ENCODE results near the gene MS4A8. TPM values are rescaled to one million over a fixed set of nuclear protein-coding genes. Genes with fewer than 3 reads are reported as not detected.
"Not testable (repeated sequence)": the region's sequence is repeated elsewhere in the genome, so short reads cannot be mapped to it uniquely, and the experiment has no call there.

The MS4A8 gene
- total and polyA plus RNA-seq, 2 of the 13 experiments (the other 11 are each of a cell fraction or from before 2014, with no cell fraction given) = not detected

DNA sequence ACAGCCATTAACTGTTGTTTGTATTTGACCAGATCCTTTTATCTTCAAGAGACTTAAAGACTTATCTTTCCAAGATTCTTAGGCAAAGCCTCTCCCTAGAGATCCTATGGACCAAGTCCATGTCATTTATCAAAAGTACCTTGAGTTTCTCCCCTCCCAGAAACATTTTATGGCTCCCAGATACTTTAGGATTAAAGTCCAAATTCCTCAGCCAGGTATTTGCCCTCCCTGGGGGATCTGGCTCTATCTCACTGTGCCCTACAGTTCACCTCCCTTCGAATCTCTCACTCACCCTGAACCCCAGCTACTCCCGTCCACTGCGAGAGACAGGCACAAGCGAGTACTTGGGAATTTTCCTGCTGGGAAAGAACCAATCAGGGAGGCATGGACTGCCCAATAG, 11.9 kb downstream of the MS4A8 start:
- H3K9ac ChIP-seq (ENCODE audit: insufficient read depth, low read depth, low read length) = no peak overlapping the region
- H4K20me1 ChIP-seq (ENCODE audit: insufficient read depth, low read length) = no peaks in the 10 kb centered on the region
- H3K4me3 ChIP-seq (replicated peaks in 1 of 3; ENCODE audit: insufficient read depth in 1 of 3, low read depth in 2 of 3, low read length in 3 of 3) = no peak overlapping the region
- no TSS peak for BruUV-seq (replicated peaks)
- TF ChIP-seq, protein P1, sequence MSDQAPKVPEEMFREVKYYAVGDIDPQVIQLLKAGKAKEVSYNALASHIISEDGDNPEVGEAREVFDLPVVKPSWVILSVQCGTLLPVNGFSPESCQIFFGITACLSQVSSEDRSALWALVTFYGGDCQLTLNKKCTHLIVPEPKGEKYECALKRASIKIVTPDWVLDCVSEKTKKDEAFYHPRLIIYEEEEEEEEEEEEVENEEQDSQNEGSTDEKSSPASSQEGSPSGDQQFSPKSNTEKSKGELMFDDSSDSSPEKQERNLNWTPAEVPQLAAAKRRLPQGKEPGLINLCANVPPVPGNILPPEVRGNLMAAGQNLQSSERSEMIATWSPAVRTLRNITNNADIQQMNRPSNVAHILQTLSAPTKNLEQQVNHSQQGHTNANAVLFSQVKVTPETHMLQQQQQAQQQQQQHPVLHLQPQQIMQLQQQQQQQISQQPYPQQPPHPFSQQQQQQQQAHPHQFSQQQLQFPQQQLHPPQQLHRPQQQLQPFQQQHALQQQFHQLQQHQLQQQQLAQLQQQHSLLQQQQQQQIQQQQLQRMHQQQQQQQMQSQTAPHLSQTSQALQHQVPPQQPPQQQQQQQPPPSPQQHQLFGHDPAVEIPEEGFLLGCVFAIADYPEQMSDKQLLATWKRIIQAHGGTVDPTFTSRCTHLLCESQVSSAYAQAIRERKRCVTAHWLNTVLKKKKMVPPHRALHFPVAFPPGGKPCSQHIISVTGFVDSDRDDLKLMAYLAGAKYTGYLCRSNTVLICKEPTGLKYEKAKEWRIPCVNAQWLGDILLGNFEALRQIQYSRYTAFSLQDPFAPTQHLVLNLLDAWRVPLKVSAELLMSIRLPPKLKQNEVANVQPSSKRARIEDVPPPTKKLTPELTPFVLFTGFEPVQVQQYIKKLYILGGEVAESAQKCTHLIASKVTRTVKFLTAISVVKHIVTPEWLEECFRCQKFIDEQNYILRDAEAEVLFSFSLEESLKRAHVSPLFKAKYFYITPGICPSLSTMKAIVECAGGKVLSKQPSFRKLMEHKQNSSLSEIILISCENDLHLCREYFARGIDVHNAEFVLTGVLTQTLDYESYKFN (CRISPR knock-in tag; conservative IDR thresholded peaks at IDR 0.05) = no peak
- TF ChIP-seq KAT8 (CRISPR knock-in tag; IDR thresholded peaks at IDR 0.05) (no peak), GZF1 (CRISPR knock-in tag; IDR thresholded peaks at IDR 0.05) (no peak)
- TF ChIP-seq, protein P2, sequence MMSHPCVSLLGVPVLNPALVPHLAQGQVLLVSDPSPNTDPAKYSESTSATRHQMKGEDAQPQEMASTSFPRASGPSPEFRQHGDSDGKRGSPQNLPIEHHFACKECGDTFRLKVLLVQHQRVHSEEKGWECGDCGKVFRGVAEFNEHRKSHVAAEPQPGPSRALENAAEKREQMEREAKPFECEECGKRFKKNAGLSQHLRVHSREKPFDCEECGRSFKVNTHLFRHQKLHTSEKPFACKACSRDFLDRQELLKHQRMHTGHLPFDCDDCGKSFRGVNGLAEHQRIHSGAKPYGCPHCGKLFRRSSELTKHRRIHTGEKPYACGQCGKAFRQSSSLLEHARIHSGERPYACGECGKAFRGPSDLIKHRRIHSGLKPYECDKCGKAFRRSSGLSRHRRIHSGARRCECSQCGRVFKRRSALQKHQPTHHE (CRISPR knock-in tag; IDR thresholded peaks at IDR 0.05; ENCODE audit: borderline replicate concordance) = no peak
- in situ Hi-C loops (cut with HindIII; ENCODE audit: extremely low pct_ligation_motif_present, low pct_unique_long_range_greater_than_20kb) = no loop called here
- DNase-seq (ENCODE audit: low spot score) = no peak
- H3K36me3 ChIP-seq (replicated peaks in 1 of 2; ENCODE audit: control insufficient read depth in 1 of 2, insufficient read depth in 2 of 2, low read length in 2 of 2) = no peaks in the 10 kb centered on the region
- ChIA-PET POLR2A (no interaction called here), CTCF (ENCODE audit: low intra/inter-chr PET ratio, low total read pairs) (no interaction called here)
- no peak overlapping the region for H2AFZ ChIP-seq (ENCODE audit: low read length)
- no peak for FAIRE-seq
- H3K79me2 ChIP-seq (ENCODE audit: insufficient read depth, low read length) = no peaks in the 10 kb centered on the region
- no peak overlapping the region for H3K4me2 ChIP-seq (ENCODE audit: low read depth, low read length)
- no peak overlapping the region for H3K27ac ChIP-seq (ENCODE audit: extremely low read length, insufficient read depth, low read length)
- intact Hi-C loops (cut with micrococcal nuclease; ENCODE audit: unreplicated experiment) = no loop called here
- no peaks in the 10 kb centered on the region for H3K4me1 ChIP-seq (ENCODE audit: insufficient read depth, low read length)
- H3K9me3 ChIP-seq (ENCODE audit: low read length) = no peaks in the 10 kb centered on the region
- peaks cover 0 to 18% of the 10 kb centered on the region in 2 experiments; a peak in 1 of 5 replicates for H3K27me3 ChIP-seq (ENCODE audit: control insufficient read depth in 1 of 2, insufficient read depth in 2 of 2, low read length in 2 of 2)
- WGBS (ENCODE audit: low lambda C conversion rate) = 8% methylated on average over 4 of the region's 4 CpGs
- ATAC-seq = no peak

DNA sequence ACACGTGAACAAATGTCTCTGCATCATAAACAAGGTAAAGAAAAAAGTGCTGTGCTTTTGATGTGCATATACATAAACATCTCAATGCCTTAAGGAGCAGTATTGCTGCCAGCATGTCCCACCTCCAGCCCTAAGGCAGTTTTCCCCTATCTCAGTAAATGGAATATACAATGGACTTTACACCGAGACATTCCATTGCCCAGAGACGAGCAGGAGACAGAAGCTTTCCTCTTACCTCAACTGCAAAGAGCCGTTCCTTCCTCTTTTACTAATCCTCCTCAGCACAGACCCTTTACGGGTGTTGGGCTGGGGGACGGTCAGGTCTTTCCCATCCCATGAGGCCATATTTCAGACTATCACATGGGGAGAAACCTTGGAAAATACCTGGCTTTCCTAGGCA, 14.0 kb downstream of the MS4A8 start:
- H2AFZ ChIP-seq (ENCODE audit: low read length); in situ Hi-C loops (cut with HindIII; ENCODE audit: extremely low pct_ligation_motif_present, low pct_unique_long_range_greater_than_20kb); DNase-seq (ENCODE audit: low spot score); H3K4me1 ChIP-seq (ENCODE audit: insufficient read depth, low read length); BruUV-seq (replicated peaks); POLR2A ChIA-PET; H3K9me3 ChIP-seq (ENCODE audit: low read length); H3K9ac ChIP-seq (ENCODE audit: insufficient read depth, low read depth, low read length); H3K79me2 ChIP-seq (ENCODE audit: insufficient read depth, low read length); H3K4me3 ChIP-seq (replicated peaks in 1 of 3; ENCODE audit: insufficient read depth in 1 of 3, low read depth in 2 of 3, low read length in 3 of 3); H3K36me3 ChIP-seq (replicated peaks in 1 of 2; ENCODE audit: control insufficient read depth in 1 of 2, insufficient read depth in 2 of 2, low read length in 2 of 2); H3K4me2 ChIP-seq (ENCODE audit: low read depth, low read length); H4K20me1 ChIP-seq (ENCODE audit: insufficient read depth, low read length); intact Hi-C loops (cut with micrococcal nuclease; ENCODE audit: unreplicated experiment); ATAC-seq; FAIRE-seq; CTCF ChIA-PET (ENCODE audit: low intra/inter-chr PET ratio, low total read pairs); H3K27ac ChIP-seq (ENCODE audit: extremely low read length, insufficient read depth, low read length): not testable (repeated sequence)
- H3K27me3 ChIP-seq (ENCODE audit: control insufficient read depth in 1 of 2, insufficient read depth in 2 of 2, low read length in 2 of 2) = peaks cover 0 to 13% of the 10 kb centered on the region in 2 experiments; a peak in 3 of 5 replicates
- 36% methylated on average over 6 of the region's 6 CpGs for WGBS (ENCODE audit: low lambda C conversion rate)
